Heart right ventricle (tissue), 16 donors: Measurements from ENCODE around the gene DMRT1. TPM values are rescaled to one million over a fixed set of nuclear protein-coding genes. Genes with fewer than 3 reads are reported as not detected.
A peak's percentile ranks its signal among the peaks of the same experiment; 100 is the strongest.

ENCODE experiments used
- ATAC-seq, 8 donors: fragments of 200-7000 bp; cut with Tn5 transposase; one replicate each; pipeline ENCODE4 v1.9.1; 2020; ENCODE audit warnings: mild to moderate bottlenecking in 8 of 8, moderate library complexity in 8 of 8, moderate number of reproducible peaks in 1 of 8
- DNase-seq, 2 donors: peaks; one replicate each; pipeline ENCODE4 v3.0.0-alpha.2; 2020
- H3K27ac ChIP-seq, 10 donors: fragments of 200-600 bp; sonication (generic) in 2 of 10; one replicate each; pipeline versions ENCODE4 v1.5.0 to v1.8.0; 2020 to 2022; ENCODE audit warnings: mild to moderate bottlenecking in 3 of 10
- H3K27me3 ChIP-seq, 7 donors: fragments of 200-600 bp; one replicate each; pipeline ENCODE4 v1.8.0; 2021 to 2022; ENCODE audit warnings: mild to moderate bottlenecking in 2 of 7
- H3K36me3 ChIP-seq, 9 donors: fragments of 200-600 bp; sonication (generic) in 1 of 9; one replicate each; pipeline versions ENCODE4 v1.5.0 to v1.8.0; 2020 to 2022; ENCODE audit warnings: mild to moderate bottlenecking in 2 of 9
- H3K4me1 ChIP-seq, 9 donors: fragments of 200-600 bp; sonication (generic) in 1 of 9; one replicate each; pipeline versions ENCODE4 v1.5.0 to v1.8.0; 2020 to 2022; ENCODE audit warnings: mild to moderate bottlenecking in 4 of 9
- H3K4me3 ChIP-seq, 10 donors: fragments of 200-600 bp; sonication (generic) in 2 of 10; one replicate each; pipeline versions ENCODE4 v1.5.0 to v1.8.0; 2020 to 2022; ENCODE audit warnings: mild to moderate bottlenecking in 7 of 10, moderate library complexity in 2 of 10
- H3K9me3 ChIP-seq, 11 donors: fragments of 200-600 bp in 10 of 11; sonication (generic) in 2 of 11; one replicate each; pipeline versions ENCODE4 v1.5.0 to v1.8.0; 2013 to 2022; ENCODE audit warnings: mild to moderate bottlenecking in 2 of 11, control low read depth in 1 of 11, moderate library complexity in 1 of 11
- CTCF ChIP-seq, 9 donors: fragments of 200-600 bp; sonication (generic) in 2 of 9; IDR thresholded peaks; one replicate each; pipeline versions ENCODE4 v1.5.0 to v1.8.0; 2021 to 2022; ENCODE audit warnings: antibody characterized with exemption in 9 of 9, mild to moderate bottlenecking in 5 of 9, moderate library complexity in 1 of 9
- WGBS, 2 donors: extraction: QIAGEN DNeasy Blood & Tissue Kit; methylation state at CpG; one replicate each; pipeline ENCODE4 v1.1.7; 2013; ENCODE audit warnings: inconsistent platforms in 1 of 2; 5-methylcytosine and 5-hydroxymethylcytosine counted together
- intact Hi-C, 10 donors: fragments of 100-400 bp; cut with DNase I; formaldehyde crosslinking; loops; one replicate each; pipeline versions ENCODE4 v1.11.1 to v1.14.2; 2022
- polyA plus RNA-seq, 2 donors: library from polyadenylated mRNA; stranded (reverse); fragments of 200-250 nt; gene quantifications; one replicate each; pipeline ENCODE4 v1.2.3, GENCODE V29; 2013
- total RNA-seq, 10 donors: library from RNA; stranded (reverse); fragmentation: NEBNext Ultra II Directional in 3 of 10; extraction: Animal tissue kit (Norgen Biotek cat#: 25700) in 3 of 10; gene quantifications; one replicate each; pipeline versions ENCODE4 v1.2.1 to v1.2.4, GENCODE V29; 2021 to 2023
- donor health status: Arrhythmogenic right ventricular cardiomyopathy.
- donor health status: ischemic (EF 13 %, LVEDD 7.1; RV severe dilation, severe dysfunction).
- donor health status: healthy with polysubstance abuse.
- donor health status: DM: no; HTN: yes; CAD: no.
- donor health status: DM: no; HTN: no; CAD: no.
- donor health status: ischemic (EF 25% LVEDD 6.9; RV normal size, moderate dysfunction).
- donor health status: ischemic (EF 25% LVEDD 5.7; RV mildly dilated, moderate dysfunction).
- donor health status: healthy.
- donor health status: DM: yes; HTN: yes; CAD: no.
- donor health status: Ischemic cardiomyopathy.
- donor health status: ischemic (EF 35%, LVEDD 5.7; RV mildly dilated, moderate dysfunction).
- donor health status: nonischemic (EF 11% LVEDD 7.7; RV severe dilation, severe dysfunction).
- donor health status: DM: yes; HTN: yes; CAD: no.
- donor health status: PGD.
- donor health status: ischemic (EF 29% LVEDD 5.4; RV normal size, mild dysfunction).
- donor health status: nonischemic (EF 23%, LVEDD 6.1; RV moderate dilation, normal function).

The DMRT1 gene
- total and polyA plus RNA-seq, 12 donors, result not detected

DNA sequence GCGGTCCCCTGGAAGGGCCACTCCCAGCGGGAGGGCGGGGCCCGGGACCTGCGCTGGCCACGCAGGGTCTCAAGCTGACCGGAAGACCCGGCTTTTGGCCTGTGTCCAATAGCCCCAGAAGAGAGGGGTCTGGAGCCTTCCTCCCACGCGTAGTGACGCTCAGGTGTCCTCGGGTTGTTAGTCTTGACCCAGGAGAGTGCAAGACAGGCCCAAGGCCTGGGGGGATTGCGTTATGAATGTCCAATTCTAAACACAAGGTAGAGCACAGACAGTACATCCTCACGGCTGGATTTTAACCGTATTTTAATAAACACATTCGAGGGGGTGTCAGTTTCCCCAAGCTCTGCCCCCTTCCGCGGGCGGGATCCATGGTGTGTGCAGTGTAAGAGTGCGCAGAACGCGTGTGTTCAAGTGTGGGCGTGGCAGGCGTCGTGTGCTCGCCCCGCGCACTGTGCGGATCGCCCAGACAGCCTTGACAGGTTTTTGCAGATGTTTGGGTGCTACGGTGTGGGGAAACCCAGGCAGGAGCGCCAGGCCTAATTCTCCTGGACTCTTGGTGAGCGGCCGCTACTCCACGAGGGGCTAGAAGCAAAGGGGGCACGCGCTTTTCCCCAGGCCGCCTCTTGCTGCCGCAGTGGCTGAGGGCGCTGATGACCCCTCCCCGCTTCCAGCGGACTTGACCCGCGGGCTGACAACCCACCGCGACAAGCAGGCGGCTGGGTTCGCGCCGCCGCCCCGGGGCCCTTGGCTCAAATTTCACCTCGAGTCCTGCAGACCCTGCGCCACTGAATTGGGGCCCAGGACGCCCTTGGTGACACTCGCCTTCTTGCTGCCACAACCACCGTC is 128.9 kb downstream of the DMRT1 start:
- Histone ChIP-seq H3K4me1 (peaks cover 3 to 51% (median 33%) of the 10 kb centered on the region in 9 donors), H3K27me3 (peaks cover 70 to 100% (median 100%) of the 10 kb centered on the region in 7 donors), H3K36me3 (no peaks in the 10 kb centered on the region), H3K4me3 (peak overlapping the region in 1 of 10 donors; percentile 2), H3K9me3 (no peaks in the 10 kb centered on the region), H3K27ac (no peak overlapping the region)
- no peak for ATAC-seq
- WGBS, 2 donors, result 4 to 5% methylated on average over 55 to 57 of the region's 57 CpGs
- no peak for TF ChIP-seq CTCF (IDR thresholded peaks at IDR 0.05)
- DNase-seq, result no peak
- intact Hi-C loops, result loop anchor here in 1 of 10 donors (10.0 kb wide), 1 partner anchor 74 kb away; no protein-coding TSS in a partner anchor

DNA sequence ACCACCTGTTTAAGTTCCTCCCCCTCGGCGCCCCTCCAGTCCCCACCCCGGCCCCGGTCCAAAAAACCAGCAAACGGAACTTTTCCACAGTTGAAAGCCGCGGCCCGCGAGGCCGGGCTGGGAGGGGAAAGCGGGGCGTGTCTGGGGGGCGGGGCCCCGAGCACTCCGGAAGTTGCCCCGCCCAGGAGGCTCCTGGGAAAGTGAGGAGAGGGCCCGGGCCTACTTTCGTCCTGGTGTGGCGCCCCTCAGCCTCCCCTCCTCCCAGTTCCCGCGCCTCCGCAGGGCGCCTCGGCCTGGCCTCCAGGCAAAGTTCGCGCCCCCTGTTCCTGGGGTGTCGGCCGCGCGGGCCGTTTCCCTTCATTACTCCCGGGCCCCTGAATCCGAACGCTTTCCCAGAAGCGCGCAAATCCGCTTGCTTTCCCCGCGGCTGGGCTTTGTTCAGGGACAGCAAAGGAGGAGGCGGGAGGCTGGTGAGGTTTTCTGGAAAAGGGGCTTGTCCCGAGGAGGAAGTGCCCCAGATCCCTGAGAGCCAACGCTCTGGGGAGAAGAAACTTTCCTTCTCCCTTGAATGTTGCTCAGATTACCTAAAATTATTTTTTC is 130.5 kb downstream of the DMRT1 start:
- Histone ChIP-seq H3K4me1 (peaks cover 3 to 60% (median 40%) of the 10 kb centered on the region in 9 donors), H3K27me3 (peaks cover 81 to 100% (median 100%) of the 10 kb centered on the region in 7 donors), H3K4me3 (peak overlapping the region; percentile 14 to 49 (median 40)), H3K36me3 (no peaks in the 10 kb centered on the region), H3K9me3 (no peaks in the 10 kb centered on the region), H3K27ac (no peak overlapping the region)
- TF ChIP-seq CTCF (IDR thresholded peaks at IDR 0.05), result no peak
- WGBS, 2 donors, result 2 to 3% methylated on average over 38 to 42 of the region's 42 CpGs
- ATAC-seq (peak in 3 of 8 donors; percentile 28 to 50 (median 38)), DNase-seq (peak in 1 of 2 donors; percentile 18)
- intact Hi-C loops, result loop anchor here in 1 of 10 donors (10.0 kb wide), 1 partner anchor 73 kb away; no protein-coding TSS in a partner anchor

- H3K4me3 ChIP-seq, result peak overlapping the region in 7 of 10 donors; percentile 31 to 49 (median 40)
- peaks cover 80 to 100% (median 99%) of the 10 kb centered on the region in 7 donors for H3K27me3 ChIP-seq
- ATAC-seq (peak in 2 of 8 donors; percentile 24 to 55), DNase-seq (no peak)
- H3K9me3 ChIP-seq, result no peaks in the 10 kb centered on the region
- intact Hi-C loops, result loop anchor here in 1 of 10 donors (10.0 kb wide), 1 partner anchor 72 kb away; no protein-coding TSS in a partner anchor
- TF ChIP-seq CTCF (IDR thresholded peaks at IDR 0.05), result no peak
- no peak overlapping the region for H3K27ac ChIP-seq
- H3K4me1 ChIP-seq, result peaks cover 3 to 61% (median 40%) of the 10 kb centered on the region in 9 donors
- WGBS, 2 donors, result 4 to 5% methylated on average over 68 of the region's 68 CpGs
- no peaks in the 10 kb centered on the region for H3K36me3 ChIP-seq
Measured at GRCh38 chr9:972501-973294, 131.2 kb downstream of the DMRT1 start.
